Activated CD4-positive, alpha-beta memory T cell treated with anti-CD3 and anti-CD28 coated beads for 36 hours (primary cell): ENCODE data around the gene FOCAD. TPM values are rescaled to one million over a fixed set of nuclear protein-coding genes. Genes with fewer than 3 reads are reported as not detected.

Source experiments
- CTCF ChIA-PET: fragments of 350-600 bp; sonication (Branson Sonifier 250); formaldehyde crosslinking; loops from one replicate; lab custom pipeline; 2021; ENCODE audit warnings: antibody characterized with exemption, inconsistent platforms; lab: Charles Lee
- POLR2A ChIA-PET: fragments of 350-600 bp; sonication (Branson Sonifier 250); formaldehyde crosslinking; loops from one replicate; lab custom pipeline; 2021; ENCODE audit warnings: antibody characterized with exemption; lab: Charles Lee
- DNase-seq: peaks from one replicate; pipeline ENCODE4 v3.0.0-alpha.2; 2020
- H3K27ac Mint-ChIP-seq: one replicate; pipeline ENCODE4 v1.8.0; 2021; ENCODE audit warnings: mixed read lengths
- H3K27me3 Mint-ChIP-seq: one replicate; pipeline ENCODE4 v1.8.0; 2021; ENCODE audit warnings: mixed read lengths
- H3K36me3 Mint-ChIP-seq: one replicate; pipeline ENCODE4 v1.8.0; 2021; ENCODE audit warnings: mixed read lengths
- H3K4me1 Mint-ChIP-seq: one replicate; pipeline ENCODE4 v1.8.0; 2021; ENCODE audit warnings: low read depth, mixed read lengths
- H3K4me3 Mint-ChIP-seq: one replicate; pipeline ENCODE4 v1.8.0; 2021; ENCODE audit warnings: mild to moderate bottlenecking, mixed read lengths
- H3K9me3 Mint-ChIP-seq: one replicate; pipeline ENCODE4 v1.8.0; 2021; ENCODE audit warnings: mixed read lengths
- intact Hi-C: fragments of 100-400 bp; cut with micrococcal nuclease; formaldehyde crosslinking; loops from one replicate; pipeline ENCODE4 v1.15.1; 2023
- microRNA-seq: library from miRNA; unstranded; fragments of <30 nt; microRNA quantifications from one replicate; pipeline ENCODE4 v1.2.0, GENCODE V29; 2022; ENCODE audit warnings: borderline number of aligned reads, borderline microRNAs expressed, borderline replicate concordance
- total RNA-seq, 2 experiments: library from RNA; stranded (reverse); gene quantifications; one replicate each; pipeline ENCODE4 v1.2.3, GENCODE V29; 2021

The FOCAD gene
- total RNA-seq, 2 experiments from 2014 or later: 35.4 to 37.1 TPM

DNA sequence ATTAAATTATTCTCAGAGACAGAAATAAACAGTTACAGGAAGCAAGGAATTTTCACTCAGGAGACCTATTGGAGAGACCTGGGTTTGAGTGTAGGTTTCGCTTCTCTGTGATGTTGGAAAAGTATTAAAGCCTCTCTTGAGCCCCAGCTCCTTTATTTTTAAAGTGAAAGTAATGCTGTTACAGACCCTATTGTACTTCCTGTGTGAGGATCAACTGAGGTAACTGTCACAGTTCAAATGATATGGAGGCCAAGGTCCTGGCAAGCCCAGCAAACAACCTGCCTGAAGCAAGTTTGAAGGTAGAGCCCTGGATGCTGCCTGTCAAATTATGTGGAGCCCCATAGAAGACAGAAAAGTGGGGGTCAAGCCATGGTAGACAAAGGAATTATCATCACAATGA is 355.2 kb downstream of the FOCAD start:
- no peak for DNase-seq
- ChIA-PET CTCF (no interaction called here), POLR2A (no interaction called here)
- intact Hi-C loops: loop anchor here (10.0 kb wide), 1 partner anchor 295 kb away; the partner anchor contains the start of gene KLHL9
- H3K36me3 Mint-ChIP-seq: no peaks in the 10 kb centered on the region
- no peak overlapping the region for H3K27ac Mint-ChIP-seq
- no peaks in the 10 kb centered on the region for H3K9me3 Mint-ChIP-seq
- peaks cover 5% of the 10 kb centered on the region for H3K4me1 Mint-ChIP-seq
- no peaks in the 10 kb centered on the region for H3K27me3 Mint-ChIP-seq
- no peak overlapping the region for H3K4me3 Mint-ChIP-seq

DNA sequence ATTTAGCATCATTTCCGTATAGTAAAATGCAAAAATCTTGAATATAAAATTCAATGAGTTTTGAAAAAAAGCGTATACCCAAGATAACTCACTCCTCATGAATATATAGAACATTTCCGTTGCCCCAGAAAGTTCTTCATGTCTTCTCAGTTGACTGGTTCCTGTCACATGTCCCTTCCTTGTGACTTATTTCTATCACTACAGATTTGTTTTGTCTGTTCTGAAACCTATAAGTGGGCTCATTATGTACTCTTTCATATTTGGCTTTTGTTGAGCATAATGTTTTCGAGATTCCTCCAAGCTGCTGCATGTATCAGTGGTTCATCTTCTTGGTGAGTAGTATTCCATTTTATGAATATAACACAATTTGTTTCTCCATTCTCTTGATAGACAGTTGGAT is 358.4 kb downstream of the FOCAD start:
- Mint-ChIP-seq H3K27ac (no peak overlapping the region), H3K4me3 (no peak overlapping the region), H3K27me3 (no peaks in the 10 kb centered on the region), H3K36me3 (no peaks in the 10 kb centered on the region), H3K4me1 (peaks cover 5% of the 10 kb centered on the region), H3K9me3 (no peaks in the 10 kb centered on the region)
- no peak for DNase-seq
- ChIA-PET CTCF (no interaction called here), POLR2A (no interaction called here)
- intact Hi-C loops: no loop called here

- H3K9me3 Mint-ChIP-seq: no peaks in the 10 kb centered on the region
- POLR2A ChIA-PET: no interaction called here
- intact Hi-C loops: no loop called here
- peaks cover 5% of the 10 kb centered on the region for H3K4me1 Mint-ChIP-seq
- no peak overlapping the region for H3K27ac Mint-ChIP-seq
- DNase-seq: no peak
- no peaks in the 10 kb centered on the region for H3K27me3 Mint-ChIP-seq
- CTCF ChIA-PET: no interaction called here
- H3K36me3 Mint-ChIP-seq: no peaks in the 10 kb centered on the region
- H3K4me3 Mint-ChIP-seq: no peak overlapping the region
Observed at GRCh38 chr9:21043841-21044240, 359.8 kb downstream of the FOCAD start.

Small RNAs within 50 kb of the gene (microRNA-seq; reads per million reads assigned to microRNA genes)
- 11.0 reads per million, percentile 34 among the genes with 10 or more reads in this experiment for gene MIR491

Other genes starting within 250 kb of the FOCAD start
- 10 to 100 TPM; 30.8 to 34.0 TPM for gene MLLT3, start 61.8 kb upstream of the FOCAD start, total RNA-seq